Prostate gland (tissue), 2 donors: ENCODE measurements around the gene INSIG1.

Experiments used
- POLR2A ChIP-seq: fragments of 450-650 bp; IDR thresholded peaks from one replicate; pipeline ENCODE4 v1.6.1; 2016; ENCODE audit warnings: antibody characterized with exemption, mild to moderate bottlenecking
- POLR2AphosphoS5 ChIP-seq: sonication (generic); formaldehyde crosslinking; IDR thresholded peaks from one replicate; pipeline ENCODE4 v1.6.1; 2017; ENCODE audit warnings: antibody characterized with exemption
- TF ChIP-seq, protein P1 (sequence below), 4 experiments: fragments of 200-600 bp in 2 of 4; fragments of 450-650 bp in 2 of 4; sonication (generic) in 2 of 4; IDR thresholded peaks; 1 replicate in 3 of 4; 2 replicates in 1 of 4; pipeline ENCODE4 v1.5.1; 2016 to 2019; ENCODE audit warnings: antibody characterized with exemption in 4 of 4, mild to moderate bottlenecking in 2 of 4, moderate library complexity in 2 of 4

GRCh38 chr7:155340071-155340531 lies 42.4 kb downstream of the INSIG1 start:
- TF ChIP-seq, protein P1, sequence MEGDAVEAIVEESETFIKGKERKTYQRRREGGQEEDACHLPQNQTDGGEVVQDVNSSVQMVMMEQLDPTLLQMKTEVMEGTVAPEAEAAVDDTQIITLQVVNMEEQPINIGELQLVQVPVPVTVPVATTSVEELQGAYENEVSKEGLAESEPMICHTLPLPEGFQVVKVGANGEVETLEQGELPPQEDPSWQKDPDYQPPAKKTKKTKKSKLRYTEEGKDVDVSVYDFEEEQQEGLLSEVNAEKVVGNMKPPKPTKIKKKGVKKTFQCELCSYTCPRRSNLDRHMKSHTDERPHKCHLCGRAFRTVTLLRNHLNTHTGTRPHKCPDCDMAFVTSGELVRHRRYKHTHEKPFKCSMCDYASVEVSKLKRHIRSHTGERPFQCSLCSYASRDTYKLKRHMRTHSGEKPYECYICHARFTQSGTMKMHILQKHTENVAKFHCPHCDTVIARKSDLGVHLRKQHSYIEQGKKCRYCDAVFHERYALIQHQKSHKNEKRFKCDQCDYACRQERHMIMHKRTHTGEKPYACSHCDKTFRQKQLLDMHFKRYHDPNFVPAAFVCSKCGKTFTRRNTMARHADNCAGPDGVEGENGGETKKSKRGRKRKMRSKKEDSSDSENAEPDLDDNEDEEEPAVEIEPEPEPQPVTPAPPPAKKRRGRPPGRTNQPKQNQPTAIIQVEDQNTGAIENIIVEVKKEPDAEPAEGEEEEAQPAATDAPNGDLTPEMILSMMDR (IDR thresholded peaks at IDR 0.05): no peak
- TF ChIP-seq POLR2A: no peak
- TF ChIP-seq POLR2AphosphoS5: no peak
